ENCODE data around the gene NAV2. TPM values are rescaled to one million over a fixed set of nuclear protein-coding genes. Genes with fewer than 3 reads are reported as not detected.

Gene NAV2
- total RNA-seq, 1 experiment from 2014 or later: 2.1 TPM

DNA sequence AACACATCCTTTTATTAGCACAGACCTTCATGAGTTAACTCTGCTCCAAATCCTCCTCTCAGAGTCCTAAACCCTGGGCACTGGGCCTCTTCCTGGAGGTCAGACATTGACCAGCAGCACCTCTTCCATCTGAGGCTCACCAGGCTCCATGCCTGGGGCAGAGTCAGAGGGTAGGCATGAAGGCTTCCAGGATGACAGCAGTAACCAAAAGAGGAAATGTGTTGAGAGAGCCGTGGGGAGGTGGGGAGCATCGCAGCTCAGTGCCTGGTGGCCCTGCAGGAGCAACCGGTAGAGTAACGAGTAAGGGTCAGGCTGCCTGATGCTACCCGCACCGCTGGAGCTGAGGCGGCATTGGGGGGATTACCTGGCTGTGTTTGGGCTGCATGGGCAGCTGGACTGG, 9.4 kb upstream of the NAV2 start:
- H3K9me3 ChIP-seq (ENCODE audit: control insufficient read depth in 1 of 2, insufficient read depth in 1 of 2, low read depth in 1 of 2, low read length in 2 of 2): no peaks in the 10 kb centered on the region
- H4K20me1 ChIP-seq (ENCODE audit: insufficient read depth): no peaks in the 10 kb centered on the region
- ChIA-PET RAD21 (ENCODE audit: low non-redundant PET in 1 of 2, low total read pairs in 2 of 2, uncharacterized antibody in 2 of 2, unreplicated experiment in 2 of 2) (no interaction called here), CTCF (interaction anchor here (0.7 kb wide), 1 partner anchor 142 kb away, joined by 3 read pairs; no protein-coding TSS in a partner anchor), POLR2A (interaction anchor here (1.5 kb wide), 1 partner anchor 9 kb away, joined by 3 read pairs; the partner anchor contains the start of gene NAV2)
- no peak for ATAC-seq
- H3K4me3 ChIP-seq (replicated peaks in 1 of 2; ENCODE audit: low read depth in 1 of 2, low read length in 2 of 2): no peak overlapping the region
- peaks cover 0 to 5% of the 10 kb centered on the region in 2 experiments; a peak in 1 of 4 replicates for H3K4me1 ChIP-seq (ENCODE audit: control insufficient read depth in 1 of 2, insufficient read depth in 2 of 2, low read length in 2 of 2)
- H3K27me3 ChIP-seq (ENCODE audit: insufficient read depth, low read length): no peaks in the 10 kb centered on the region
- H3K79me2 ChIP-seq (ENCODE audit: insufficient read depth, low read length): no peaks in the 10 kb centered on the region
- H3K9me2 ChIP-seq (ENCODE audit: insufficient read depth): no peaks in the 10 kb centered on the region
- DNase-seq (ENCODE audit: low read depth, low spot score): no peak
- TF ChIP-seq POLR2AphosphoS5 (IDR thresholded peaks at IDR 0.05; ENCODE audit: low read depth, low read length) (no peak), SIN3A (IDR thresholded peaks at IDR 0.05; ENCODE audit: low read depth) (no peak), YY1 (IDR thresholded peaks at IDR 0.05; ENCODE audit: extremely low read depth, insufficient replicate concordance, low read depth, low read length) (no peak), EZH2phosphoT487 (IDR thresholded peaks at IDR 0.05; ENCODE audit: borderline replicate concordance) (no peak), SRF (IDR thresholded peaks at IDR 0.05; ENCODE audit: low read depth) (no peak), TCF7L2 (IDR thresholded peaks at IDR 0.05; ENCODE audit: borderline replicate concordance, extremely low read depth, insufficient read depth, insufficient read length) (no peak), ZNF274 (IDR thresholded peaks at IDR 0.05; ENCODE audit: low read depth, low read length) (no peak), EGR1 (IDR thresholded peaks at IDR 0.05; ENCODE audit: low read depth) (no peak), EZH2 (IDR thresholded peaks at IDR 0.05) (no peak), ELF1 (IDR thresholded peaks at IDR 0.05; ENCODE audit: borderline replicate concordance, low read depth) (no peak), CEBPB (IDR thresholded peaks at IDR 0.05; ENCODE audit: low read depth) (no peak), RAD21 (IDR thresholded peaks at IDR 0.05; ENCODE audit: low read depth) (no peak), CBX3 (IDR thresholded peaks at IDR 0.05; ENCODE audit: low read depth) (no peak), JUND (IDR thresholded peaks at IDR 0.05) (no peak), FOSL1 (IDR thresholded peaks at IDR 0.05; ENCODE audit: low read depth) (no peak), SP1 (IDR thresholded peaks at IDR 0.05; ENCODE audit: low read depth) (no peak)
- TF ChIP-seq, protein P1, sequence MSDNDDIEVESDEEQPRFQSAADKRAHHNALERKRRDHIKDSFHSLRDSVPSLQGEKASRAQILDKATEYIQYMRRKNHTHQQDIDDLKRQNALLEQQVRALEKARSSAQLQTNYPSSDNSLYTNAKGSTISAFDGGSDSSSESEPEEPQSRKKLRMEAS (IDR thresholded peaks at IDR 0.05): no peak
- TF ChIP-seq, protein P2, sequence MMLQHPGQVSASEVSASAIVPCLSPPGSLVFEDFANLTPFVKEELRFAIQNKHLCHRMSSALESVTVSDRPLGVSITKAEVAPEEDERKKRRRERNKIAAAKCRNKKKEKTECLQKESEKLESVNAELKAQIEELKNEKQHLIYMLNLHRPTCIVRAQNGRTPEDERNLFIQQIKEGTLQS (IDR thresholded peaks at IDR 0.05): no peak
- TF ChIP-seq, protein P3, sequence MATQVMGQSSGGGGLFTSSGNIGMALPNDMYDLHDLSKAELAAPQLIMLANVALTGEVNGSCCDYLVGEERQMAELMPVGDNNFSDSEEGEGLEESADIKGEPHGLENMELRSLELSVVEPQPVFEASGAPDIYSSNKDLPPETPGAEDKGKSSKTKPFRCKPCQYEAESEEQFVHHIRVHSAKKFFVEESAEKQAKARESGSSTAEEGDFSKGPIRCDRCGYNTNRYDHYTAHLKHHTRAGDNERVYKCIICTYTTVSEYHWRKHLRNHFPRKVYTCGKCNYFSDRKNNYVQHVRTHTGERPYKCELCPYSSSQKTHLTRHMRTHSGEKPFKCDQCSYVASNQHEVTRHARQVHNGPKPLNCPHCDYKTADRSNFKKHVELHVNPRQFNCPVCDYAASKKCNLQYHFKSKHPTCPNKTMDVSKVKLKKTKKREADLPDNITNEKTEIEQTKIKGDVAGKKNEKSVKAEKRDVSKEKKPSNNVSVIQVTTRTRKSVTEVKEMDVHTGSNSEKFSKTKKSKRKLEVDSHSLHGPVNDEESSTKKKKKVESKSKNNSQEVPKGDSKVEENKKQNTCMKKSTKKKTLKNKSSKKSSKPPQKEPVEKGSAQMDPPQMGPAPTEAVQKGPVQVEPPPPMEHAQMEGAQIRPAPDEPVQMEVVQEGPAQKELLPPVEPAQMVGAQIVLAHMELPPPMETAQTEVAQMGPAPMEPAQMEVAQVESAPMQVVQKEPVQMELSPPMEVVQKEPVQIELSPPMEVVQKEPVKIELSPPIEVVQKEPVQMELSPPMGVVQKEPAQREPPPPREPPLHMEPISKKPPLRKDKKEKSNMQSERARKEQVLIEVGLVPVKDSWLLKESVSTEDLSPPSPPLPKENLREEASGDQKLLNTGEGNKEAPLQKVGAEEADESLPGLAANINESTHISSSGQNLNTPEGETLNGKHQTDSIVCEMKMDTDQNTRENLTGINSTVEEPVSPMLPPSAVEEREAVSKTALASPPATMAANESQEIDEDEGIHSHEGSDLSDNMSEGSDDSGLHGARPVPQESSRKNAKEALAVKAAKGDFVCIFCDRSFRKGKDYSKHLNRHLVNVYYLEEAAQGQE (IDR thresholded peaks at IDR 0.05; ENCODE audit: low read depth): no peak
- H3K4me2 ChIP-seq (ENCODE audit: low read length): no peak overlapping the region
- H3K36me3 ChIP-seq (ENCODE audit: control insufficient read depth in 1 of 2, insufficient read depth in 2 of 2, low read length in 2 of 2): no peaks in the 10 kb centered on the region
- no TSS peak for BruUV-seq (replicated peaks)
- H2AFZ ChIP-seq (ENCODE audit: low read depth, low read length, poor library complexity, severe bottlenecking): no peak overlapping the region
- intact Hi-C loops (cut with micrococcal nuclease): no loop called here
- no peak overlapping the region for H3K9ac ChIP-seq (ENCODE audit: low read length)
- no peak overlapping the region for H3K27ac ChIP-seq (ENCODE audit: low read depth, low read length)

Measured in HCT116 (cell line).